IPS-18a (cell line): ENCODE data around the gene DMD.

ENCODE experiments used
- H3K27ac ChIP-seq: one replicate; pipeline ENCODE4 v1.5.1; 2013; ENCODE audit warnings: low read length
- H3K27me3 ChIP-seq: one replicate; pipeline ENCODE4 v1.6.1; 2013; ENCODE audit warnings: mild to moderate bottlenecking, low read length; ENCODE audit not compliant: control insufficient read depth, insufficient read depth
- H3K36me3 ChIP-seq: one replicate; pipeline ENCODE4 v1.6.1; 2013; ENCODE audit warnings: low read depth, low read length; ENCODE audit not compliant: control insufficient read depth
- H3K4me1 ChIP-seq: one replicate; pipeline ENCODE4 v1.6.1; 2013; ENCODE audit warnings: low read depth, low read length; ENCODE audit not compliant: control insufficient read depth
- H3K4me3 ChIP-seq: one replicate; pipeline ENCODE4 v1.5.1; 2013; ENCODE audit warnings: low read length
- H3K9ac ChIP-seq: one replicate; pipeline ENCODE4 v1.6.1; 2013; ENCODE audit warnings: mild to moderate bottlenecking, low read length, moderate library complexity
- H3K9me3 ChIP-seq: one replicate; pipeline ENCODE4 v1.6.1; 2013; ENCODE audit warnings: low read depth, low read length; ENCODE audit not compliant: control insufficient read depth

The DMD gene

GRCh38 chrX:31464306-31464915 lies 1746.9 kb downstream of the DMD start:
- peaks cover 16% of the 10 kb centered on the region for H3K9me3 ChIP-seq
- H3K36me3 ChIP-seq: no peaks in the 10 kb centered on the region
- H3K27ac ChIP-seq: no peak overlapping the region
- no peak overlapping the region for H3K9ac ChIP-seq
- no peaks in the 10 kb centered on the region for H3K4me1 ChIP-seq
- H3K27me3 ChIP-seq: no peaks in the 10 kb centered on the region
- H3K4me3 ChIP-seq: no peak overlapping the region

- H3K9ac ChIP-seq: no peak overlapping the region
- H3K27me3 ChIP-seq: no peaks in the 10 kb centered on the region
- H3K27ac ChIP-seq: no peak overlapping the region
- no peaks in the 10 kb centered on the region for H3K36me3 ChIP-seq
- peaks cover 18% of the 10 kb centered on the region for H3K9me3 ChIP-seq
- no peaks in the 10 kb centered on the region for H3K4me1 ChIP-seq
- H3K4me3 ChIP-seq: no peak overlapping the region
These were observed 1750.1 kb downstream of the DMD start for GRCh38 chrX:31461266-31461665.

- Histone ChIP-seq H3K9ac (no peak overlapping the region), H3K27me3 (no peaks in the 10 kb centered on the region), H3K4me3 (no peak overlapping the region), H3K4me1 (no peaks in the 10 kb centered on the region), H3K27ac (no peak overlapping the region), H3K9me3 (peaks cover 18% of the 10 kb centered on the region), H3K36me3 (no peaks in the 10 kb centered on the region)
These were observed 1752.0 kb downstream of the DMD start for GRCh38 chrX:31459361-31459760.

- Histone ChIP-seq H3K27me3 (no peaks in the 10 kb centered on the region), H3K4me3 (no peak overlapping the region), H3K9ac (no peak overlapping the region), H3K36me3 (no peaks in the 10 kb centered on the region), H3K9me3 (peaks cover 10% of the 10 kb centered on the region), H3K4me1 (no peaks in the 10 kb centered on the region), H3K27ac (no peak overlapping the region)
These were observed 1761.4 kb downstream of the DMD start for GRCh38 chrX:31449965-31450364.

- Histone ChIP-seq H3K9me3 (peaks cover 13% of the 10 kb centered on the region), H3K4me1 (no peaks in the 10 kb centered on the region), H3K9ac (no peak overlapping the region), H3K27ac (no peak overlapping the region), H3K4me3 (no peak overlapping the region), H3K36me3 (no peaks in the 10 kb centered on the region), H3K27me3 (no peaks in the 10 kb centered on the region)
These were observed 1762.3 kb downstream of the DMD start for GRCh38 chrX:31449081-31449480.

- Histone ChIP-seq H3K27me3 (no peaks in the 10 kb centered on the region), H3K9ac (no peak overlapping the region), H3K4me1 (no peaks in the 10 kb centered on the region), H3K4me3 (no peak overlapping the region), H3K27ac (no peak overlapping the region), H3K36me3 (no peaks in the 10 kb centered on the region), H3K9me3 (peaks cover 9% of the 10 kb centered on the region)
These were observed 1765.8 kb downstream of the DMD start for GRCh38 chrX:31445542-31445941.

GRCh38 chrX:31443654-31444053 lies 1767.7 kb downstream of the DMD start:
- Histone ChIP-seq H3K9ac (no peak overlapping the region), H3K9me3 (peaks cover 10% of the 10 kb centered on the region), H3K36me3 (no peaks in the 10 kb centered on the region), H3K27ac (no peak overlapping the region), H3K4me1 (no peaks in the 10 kb centered on the region), H3K27me3 (no peaks in the 10 kb centered on the region), H3K4me3 (no peak overlapping the region)

GRCh38 chrX:31440546-31440945 lies 1770.8 kb downstream of the DMD start:
- H3K27ac ChIP-seq: no peak overlapping the region

GRCh38 chrX:31436424-31436823 lies 1774.9 kb downstream of the DMD start:
- Histone ChIP-seq H3K9me3 (peaks cover 10% of the 10 kb centered on the region), H3K27ac (no peak overlapping the region), H3K27me3 (no peaks in the 10 kb centered on the region), H3K4me3 (no peak overlapping the region), H3K36me3 (no peaks in the 10 kb centered on the region), H3K4me1 (peaks cover 6% of the 10 kb centered on the region), H3K9ac (no peak overlapping the region)

More at GRCh38 chrX:31440546-31440945, 1770.8 kb downstream of the DMD start:
- H3K4me1 ChIP-seq: peaks cover 6% of the 10 kb centered on the region
- H3K9me3 ChIP-seq: peaks cover 14% of the 10 kb centered on the region
- no peak overlapping the region for H3K4me3 ChIP-seq
- H3K36me3 ChIP-seq: no peaks in the 10 kb centered on the region
- H3K27me3 ChIP-seq: no peaks in the 10 kb centered on the region
- no peak overlapping the region for H3K9ac ChIP-seq

GRCh38 chrX:31435592-31435991 lies 1775.8 kb downstream of the DMD start:
- Histone ChIP-seq H3K36me3 (no peaks in the 10 kb centered on the region), H3K27me3 (no peaks in the 10 kb centered on the region), H3K9ac (no peak overlapping the region), H3K4me3 (no peak overlapping the region), H3K9me3 (peaks cover 9% of the 10 kb centered on the region), H3K4me1 (peaks cover 6% of the 10 kb centered on the region), H3K27ac (no peak overlapping the region)

- Histone ChIP-seq H3K27ac (no peak overlapping the region), H3K9ac (no peak overlapping the region), H3K36me3 (no peaks in the 10 kb centered on the region), H3K4me3 (no peak overlapping the region), H3K27me3 (no peaks in the 10 kb centered on the region), H3K9me3 (peaks cover 15% of the 10 kb centered on the region), H3K4me1 (peaks cover 6% of the 10 kb centered on the region)
These were observed 1777.5 kb downstream of the DMD start for GRCh38 chrX:31433856-31434255.

- peaks cover 14% of the 10 kb centered on the region for H3K9me3 ChIP-seq
- H3K4me3 ChIP-seq: no peak overlapping the region
- no peak overlapping the region for H3K27ac ChIP-seq
- no peak overlapping the region for H3K9ac ChIP-seq
- H3K27me3 ChIP-seq: no peaks in the 10 kb centered on the region
- no peaks in the 10 kb centered on the region for H3K36me3 ChIP-seq
- no peaks in the 10 kb centered on the region for H3K4me1 ChIP-seq
These were observed 1781.4 kb downstream of the DMD start for GRCh38 chrX:31429915-31430314.
